Glomerular endothelial cell (primary cell): ENCODE results near the gene ACTG2. TPM values are rescaled to one million over a fixed set of nuclear protein-coding genes. Genes with fewer than 3 reads are reported as not detected.
A peak's percentile ranks its signal among the peaks of the same experiment; 100 is the strongest.

Experiments used
- DNase-seq: peaks from one replicate; pipeline ENCODE4 v3.0.0-alpha.2; 2011; ENCODE audit warnings: low read depth, low spot score; ENCODE audit errors: extremely low read depth
- total RNA-seq: library from RNA; depleted of rRNA; stranded (reverse); fragments of >200 nt; gene quantifications from 2 replicates; pipeline ENCODE4 v1.2.3, GENCODE V29; 2015

The ACTG2 gene
- total RNA-seq, 1 donor from 2014 or later: 1.6 TPM

DNA sequence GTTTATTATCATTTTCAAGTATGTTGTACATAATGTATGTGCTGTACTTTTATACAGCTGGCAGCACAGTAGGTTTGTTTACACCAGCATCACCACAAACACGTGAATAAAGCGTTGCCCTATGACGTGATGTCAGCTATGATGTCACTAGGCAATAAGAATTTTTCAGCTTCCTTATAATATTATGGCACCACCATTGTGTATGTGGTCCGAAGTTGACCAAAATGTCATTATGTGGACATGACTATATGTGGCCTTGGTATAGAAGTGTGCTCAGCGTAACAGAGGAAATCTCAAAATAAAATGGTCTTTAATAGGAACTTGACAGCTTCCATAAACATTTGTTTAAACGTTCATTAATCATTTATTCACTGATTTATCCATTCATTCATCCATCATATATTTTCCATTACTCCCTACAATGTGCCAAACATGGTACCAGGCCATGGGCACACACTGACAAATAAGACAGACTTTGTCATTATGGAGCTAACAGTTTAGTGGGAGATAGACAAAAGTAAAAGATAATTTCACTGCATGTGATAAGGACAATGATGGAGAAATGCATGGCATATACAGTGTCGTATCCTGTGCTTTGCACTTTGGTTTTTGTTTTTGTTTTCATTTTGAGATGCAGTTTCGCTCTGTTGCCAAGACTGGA lies 18.9 kb downstream of the ACTG2 start:
- no peak for DNase-seq

DNA sequence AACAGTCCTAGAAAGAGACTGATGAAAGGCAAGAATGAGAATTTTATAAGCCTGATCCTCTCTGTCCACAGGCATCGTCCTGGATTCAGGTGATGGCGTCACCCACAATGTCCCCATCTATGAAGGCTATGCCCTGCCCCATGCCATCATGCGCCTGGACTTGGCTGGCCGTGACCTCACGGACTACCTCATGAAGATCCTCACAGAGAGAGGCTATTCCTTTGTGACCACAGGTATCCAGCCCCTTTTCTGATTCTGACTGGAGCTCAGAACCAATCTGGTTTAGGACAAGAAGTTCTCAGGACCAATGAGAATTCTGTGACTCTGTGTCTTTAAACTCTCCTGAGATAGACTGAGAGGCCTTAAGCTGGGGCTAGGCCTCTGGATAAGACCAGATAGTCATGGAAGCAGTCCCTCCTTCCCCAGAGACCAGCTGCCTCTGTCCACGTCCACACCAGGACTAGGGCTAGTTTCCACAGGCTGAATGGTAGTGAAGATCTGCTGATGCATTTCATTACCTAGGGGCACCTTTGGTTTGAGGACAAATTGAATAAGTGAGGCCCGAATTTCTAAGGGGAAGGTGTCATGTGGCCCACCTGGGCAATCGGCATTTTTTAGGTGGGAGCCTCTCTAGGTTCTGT lies 20.7 kb downstream of the ACTG2 start:
- no peak for DNase-seq

DNA sequence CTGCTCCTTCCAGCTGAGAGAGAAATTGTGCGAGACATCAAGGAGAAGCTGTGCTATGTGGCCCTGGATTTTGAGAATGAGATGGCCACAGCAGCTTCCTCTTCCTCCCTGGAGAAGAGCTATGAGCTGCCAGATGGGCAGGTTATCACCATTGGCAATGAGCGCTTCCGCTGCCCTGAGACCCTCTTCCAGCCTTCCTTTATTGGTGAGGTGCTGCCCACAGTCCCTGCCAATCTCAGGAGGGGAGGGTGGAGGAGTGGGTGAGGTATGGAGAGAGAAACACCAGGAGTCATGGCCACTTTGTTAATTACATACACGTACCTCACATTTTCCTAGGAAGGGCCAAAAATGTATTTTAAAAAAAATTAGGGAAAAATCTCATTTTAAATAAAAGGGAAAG lies 21.9 kb downstream of the ACTG2 start:
- DNase-seq: no peak

DNA sequence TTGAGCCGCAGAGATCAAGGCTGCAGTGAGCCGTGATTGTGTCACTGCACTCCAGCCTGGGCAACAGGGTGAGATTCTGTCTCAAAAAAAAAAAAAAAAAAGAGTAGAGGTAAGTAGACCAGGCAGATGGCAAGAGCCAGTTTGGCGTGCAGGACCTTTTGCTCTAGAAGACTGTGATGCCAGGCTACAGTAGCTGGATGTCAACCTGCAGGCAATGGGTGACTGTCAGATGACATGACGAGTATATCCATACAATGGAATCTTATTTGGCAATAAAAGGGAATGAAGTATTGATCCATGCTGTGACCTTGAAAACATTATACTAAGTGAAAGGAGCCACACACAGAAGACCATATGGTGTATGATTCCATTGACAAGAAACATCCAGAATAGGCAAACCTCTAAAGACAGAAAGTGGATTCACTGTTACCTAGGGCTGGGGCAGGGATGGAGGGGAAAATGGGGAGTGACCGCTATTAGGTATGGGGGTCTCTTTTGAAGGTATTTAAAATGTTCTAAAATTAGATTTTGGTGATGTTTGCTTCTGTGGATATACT lies 22.7 kb downstream of the ACTG2 start:
- DNase-seq: no peak

DNA sequence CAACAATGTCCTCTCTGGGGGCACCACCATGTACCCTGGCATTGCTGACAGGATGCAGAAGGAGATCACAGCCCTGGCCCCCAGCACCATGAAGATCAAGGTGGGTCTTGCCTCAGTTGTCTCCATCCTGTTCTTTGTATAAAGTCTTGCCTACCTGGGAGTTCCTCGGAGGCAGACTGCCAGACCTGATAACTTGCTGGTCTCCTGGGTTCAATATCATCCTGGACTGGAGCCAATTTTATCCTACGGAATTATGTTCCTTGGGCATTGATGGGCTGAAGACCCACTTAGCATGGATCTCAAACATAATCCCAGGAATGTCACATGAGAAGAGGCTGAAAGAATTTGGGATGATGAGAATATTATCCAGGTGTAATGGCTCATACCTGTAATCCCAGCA lies 23.9 kb downstream of the ACTG2 start:
- DNase-seq: no peak

DNA sequence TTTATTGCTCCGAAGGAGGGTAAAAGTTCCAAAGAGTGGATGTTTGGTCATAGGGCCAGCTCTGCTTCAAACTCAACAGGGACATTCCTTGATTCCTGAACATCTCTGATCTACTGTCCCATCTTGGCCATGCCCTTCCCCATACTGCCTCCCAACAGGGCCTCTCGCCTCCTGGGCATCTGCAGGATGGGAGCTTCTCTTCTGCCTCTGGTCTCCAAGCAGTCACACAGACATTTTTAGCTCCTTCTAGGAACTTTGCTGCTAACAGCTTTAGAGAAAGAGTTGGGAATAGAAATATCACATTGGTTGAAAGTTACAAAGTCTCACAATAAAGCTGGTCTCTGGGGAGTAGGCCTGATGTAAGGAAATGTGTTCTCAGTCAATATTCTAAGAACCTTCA lies 24.5 kb downstream of the ACTG2 start:
- no peak for DNase-seq

DNA sequence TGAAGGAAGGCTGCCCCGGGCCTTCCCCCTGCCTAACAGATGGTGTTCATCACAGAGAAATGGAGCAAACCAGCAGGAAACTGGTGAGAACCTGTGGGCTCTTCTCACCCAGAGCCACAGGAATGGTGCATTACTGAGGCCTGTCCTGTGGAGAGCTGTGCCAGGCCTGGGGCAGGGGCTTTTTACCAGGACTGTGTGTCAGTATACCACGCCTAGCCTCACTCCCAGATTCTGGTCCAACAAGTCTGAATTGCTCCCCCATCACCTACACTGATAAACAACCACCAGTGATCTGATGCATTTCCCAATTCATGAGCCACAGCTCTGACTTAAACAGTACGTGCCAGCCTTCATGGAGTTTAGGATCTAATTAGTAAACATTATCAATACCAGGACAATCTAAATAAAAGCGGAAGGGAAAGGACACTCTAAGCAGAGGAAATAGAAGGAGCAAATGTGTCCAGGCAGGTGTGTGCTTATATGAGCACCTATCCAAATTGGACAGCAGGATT lies 24.9 kb downstream of the ACTG2 start:
- no peak for DNase-seq

DNA sequence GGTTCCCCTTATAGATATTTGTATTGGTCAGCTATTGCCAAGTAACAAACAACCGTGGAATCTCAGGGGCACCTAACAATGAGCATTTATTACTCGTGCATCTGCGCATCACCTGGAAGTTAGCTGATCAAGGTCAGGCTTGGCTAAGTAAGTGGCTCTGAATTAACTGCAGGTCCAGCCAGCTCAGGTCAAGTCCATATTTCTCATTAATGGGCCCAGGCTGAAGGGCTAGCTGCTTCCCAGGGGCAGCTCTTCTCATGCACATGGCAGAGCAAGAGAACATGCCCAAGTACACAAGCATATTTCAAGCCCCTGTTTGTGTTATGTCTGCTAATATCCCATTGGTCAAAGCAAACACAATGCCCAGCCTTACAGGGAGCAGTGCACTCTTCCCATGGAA lies 26.0 kb downstream of the ACTG2 start:
- no peak for DNase-seq

DNA sequence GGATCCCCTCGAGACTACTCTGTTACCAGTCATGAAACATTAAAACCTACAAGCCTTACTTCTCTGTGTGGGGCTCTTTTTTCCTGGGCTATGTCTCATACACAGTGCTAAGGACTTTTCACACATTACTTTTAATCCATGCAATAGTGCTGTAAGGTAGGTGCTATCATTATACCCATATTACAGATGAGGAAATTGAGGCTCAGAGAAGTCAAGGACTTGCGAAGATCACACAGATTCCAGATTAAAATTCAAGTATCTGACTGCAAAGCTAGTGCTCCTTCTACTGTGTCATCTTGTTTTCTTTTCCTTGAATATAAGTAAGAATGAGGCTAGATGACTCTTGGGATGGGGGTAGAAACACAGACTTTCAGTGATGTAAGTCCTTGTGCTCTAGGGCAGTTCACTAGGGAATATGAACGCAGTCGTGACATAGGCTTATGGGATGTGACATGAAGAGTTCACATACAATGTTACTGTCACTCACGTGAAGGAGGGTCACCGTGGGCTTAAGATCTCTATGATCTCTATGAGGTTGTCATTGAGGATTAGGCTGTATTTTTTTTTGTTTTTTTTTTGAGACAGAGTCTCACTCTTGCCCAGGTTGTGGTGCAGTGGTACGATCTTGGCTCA lies 26.9 kb downstream of the ACTG2 start:
- DNase-seq: no peak

DNA sequence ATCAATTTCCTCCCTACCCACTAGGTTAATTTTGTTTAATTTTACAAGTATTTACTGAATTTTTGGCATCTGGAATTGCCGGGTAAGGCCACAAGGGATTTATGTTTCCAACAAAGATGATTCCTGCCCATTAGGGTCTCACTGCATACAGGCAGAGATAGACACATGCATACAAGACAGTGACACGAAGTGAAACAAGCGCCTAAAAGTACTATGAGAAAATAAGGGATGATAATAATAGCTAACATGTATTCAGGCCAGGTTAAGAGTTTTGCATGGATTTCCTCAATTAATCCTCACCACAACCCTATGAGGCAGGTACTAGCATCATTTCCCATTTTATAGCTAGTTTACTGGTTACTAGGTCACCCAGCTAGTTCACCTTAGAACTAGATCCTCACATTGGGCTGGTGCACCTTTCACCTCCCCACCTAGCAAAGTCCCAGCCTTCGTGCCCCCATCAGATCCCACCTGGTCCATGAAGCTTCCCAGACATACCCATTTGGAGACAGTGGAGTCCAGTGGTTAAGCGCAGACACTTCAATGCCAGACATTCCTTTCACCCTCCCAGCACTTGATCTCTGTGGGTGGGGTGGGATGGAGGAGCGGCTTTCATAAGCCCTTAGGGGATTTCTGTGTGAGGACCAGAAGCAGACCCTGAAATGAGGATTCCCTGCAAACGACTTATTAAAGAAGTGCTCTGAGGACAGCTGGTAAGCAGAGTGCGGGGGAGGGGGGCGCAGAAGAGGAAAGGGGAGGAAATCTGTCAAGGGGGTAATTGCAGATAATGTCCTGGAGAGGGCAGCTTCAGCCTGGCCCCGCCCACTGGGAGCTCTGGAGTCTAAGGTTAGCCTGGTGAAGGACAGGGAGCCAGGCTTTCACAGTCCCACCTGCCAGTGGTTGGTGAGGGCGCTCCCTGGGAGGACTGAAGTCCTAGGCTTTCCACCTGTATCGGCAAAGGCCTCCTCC lies 28.1 kb downstream of the ACTG2 start:
- DNase-seq: no peak

DNA sequence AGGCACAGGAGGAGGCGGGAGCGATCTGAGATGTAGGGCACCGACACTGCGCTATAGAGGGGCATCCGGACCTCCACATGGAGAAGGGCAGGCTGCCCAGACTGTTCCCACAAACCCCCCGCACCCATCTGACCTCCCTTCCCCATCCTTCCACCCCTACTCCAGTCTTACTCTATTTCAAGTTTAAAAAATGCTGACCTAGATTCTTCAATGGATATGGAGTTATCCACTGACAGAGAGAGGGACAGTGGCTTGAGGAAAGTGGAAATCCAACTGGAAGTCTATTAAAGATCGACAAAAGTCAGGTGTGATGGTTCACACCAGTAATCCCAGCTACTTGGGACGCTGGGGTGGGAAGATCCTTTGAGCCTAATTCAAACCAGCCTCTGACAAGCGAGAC lies 28.8 kb downstream of the ACTG2 start:
- DNase-seq: no peak

DNA sequence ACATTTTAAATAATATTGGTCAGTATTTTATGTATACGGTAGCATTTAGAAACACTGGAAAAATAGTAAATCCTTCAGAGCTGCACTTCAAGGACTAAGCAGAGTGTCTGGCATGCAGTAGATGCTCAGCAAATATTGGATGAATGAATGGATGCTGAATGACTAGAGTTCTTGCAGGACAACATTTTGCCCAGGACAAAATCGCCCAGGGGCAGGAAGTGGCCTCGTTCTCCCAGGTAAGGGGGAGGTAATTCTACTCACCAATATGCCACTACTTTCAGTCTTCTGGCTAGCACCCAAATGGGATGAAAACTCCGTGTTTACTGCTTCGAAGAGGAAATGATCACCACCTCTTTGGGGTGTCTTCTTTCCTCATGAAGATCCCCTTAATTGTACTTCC lies 29.9 kb downstream of the ACTG2 start:
- no peak for DNase-seq

DNA sequence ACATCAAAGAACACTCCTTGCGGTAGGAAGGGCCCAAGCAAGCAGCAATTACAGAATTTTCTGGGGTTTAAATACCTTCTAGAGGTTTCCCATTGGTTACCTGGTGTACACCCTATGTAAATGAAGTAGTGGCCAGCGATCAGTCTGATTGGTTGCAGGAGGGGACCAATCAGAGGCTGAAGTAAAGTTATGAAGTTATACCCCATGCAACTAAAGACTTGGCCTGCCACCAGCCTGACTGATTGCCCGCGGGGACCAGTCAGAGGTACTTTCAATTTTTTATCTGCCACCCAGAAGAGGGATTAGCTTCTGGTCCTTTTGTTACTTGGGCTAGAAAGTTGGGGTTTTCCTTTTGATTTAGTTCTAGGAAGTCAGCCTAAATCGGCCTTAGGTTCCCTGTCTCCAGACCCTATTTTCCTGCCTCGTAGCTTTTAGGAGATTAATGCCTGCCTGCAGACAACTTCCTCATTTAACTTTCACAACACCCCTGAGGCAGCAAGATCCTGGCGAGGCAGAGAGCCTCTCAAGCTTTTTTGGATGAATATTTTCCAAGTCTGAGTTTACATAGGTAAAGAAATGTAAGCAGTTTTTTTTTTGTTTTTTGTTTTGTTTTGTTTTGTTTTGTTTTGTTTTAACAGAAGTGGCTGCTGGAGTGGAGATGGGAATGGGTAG lies 32.4 kb downstream of the ACTG2 start:
- no peak for DNase-seq

DNA sequence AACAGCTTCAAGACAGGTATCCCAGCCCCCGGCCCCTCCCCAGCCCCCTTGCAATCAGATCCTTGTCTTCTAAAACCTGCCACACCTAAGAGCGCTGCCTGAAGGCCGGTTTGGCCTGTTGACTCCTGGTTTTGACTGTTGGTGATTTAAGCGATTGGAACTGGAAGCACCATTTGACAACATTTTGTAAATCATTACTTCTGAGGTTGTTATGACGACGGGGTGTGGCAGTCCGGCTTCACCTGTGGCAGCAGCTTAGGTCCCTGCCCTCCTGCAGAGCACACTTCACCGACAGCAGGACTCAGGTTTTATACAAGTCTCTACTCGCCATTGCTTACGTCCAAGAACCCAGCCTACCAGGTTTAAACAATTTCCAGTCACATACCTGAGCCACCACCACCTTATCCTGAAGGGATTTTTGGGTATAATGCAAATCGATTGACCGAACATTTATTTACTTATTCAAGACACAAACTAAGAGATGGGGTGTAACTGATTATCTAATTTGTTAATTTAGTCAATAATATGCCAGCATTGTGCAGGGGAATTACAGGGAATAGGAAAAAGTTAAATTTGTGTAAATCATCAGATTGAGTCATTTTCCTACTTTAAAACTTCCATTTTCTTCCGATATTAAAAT lies 33.2 kb downstream of the ACTG2 start:
- no peak for DNase-seq

DNA sequence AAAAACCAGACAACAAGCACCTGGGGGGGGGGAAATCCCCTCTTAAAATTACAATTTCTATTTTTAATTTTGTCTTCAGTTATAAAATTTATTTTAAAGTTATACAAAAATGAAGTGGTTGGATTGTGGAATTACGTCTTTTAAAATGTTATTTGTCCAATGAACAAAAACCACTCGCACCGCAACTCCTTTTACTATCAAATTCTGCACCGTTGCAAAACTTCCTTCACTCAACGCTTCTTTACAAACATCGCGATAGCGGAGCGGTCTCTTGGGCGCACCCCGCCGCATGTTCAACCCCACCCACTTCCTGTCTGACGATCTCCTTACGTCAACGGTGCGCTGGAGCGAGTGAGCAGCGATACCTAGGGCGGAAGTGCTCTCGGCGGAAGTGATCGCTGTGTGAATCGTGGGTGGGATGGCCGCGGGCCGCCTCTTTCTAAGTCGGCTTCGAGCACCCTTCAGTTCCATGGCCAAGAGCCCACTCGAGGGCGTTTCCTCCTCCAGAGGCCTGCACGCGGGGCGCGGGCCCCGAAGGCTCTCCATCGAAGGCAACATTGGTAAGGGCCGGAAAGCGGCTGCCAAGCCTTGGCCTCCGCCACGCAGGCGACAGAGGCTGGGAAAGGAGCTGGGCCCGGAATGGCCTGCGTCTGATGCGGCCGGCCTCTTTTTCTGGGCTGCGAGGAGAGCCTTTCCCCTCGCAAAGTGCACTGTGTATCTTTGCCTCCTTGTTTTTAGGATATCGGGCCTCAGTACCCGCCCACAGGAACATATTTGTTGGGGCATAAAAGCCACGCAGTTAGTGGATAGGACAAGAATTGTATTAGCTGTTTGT lies 33.9 kb downstream of the ACTG2 start, which contains the start of gene DGUOK:
DGUOK (plus strand) TSS at position 388 of the 835 bp plus-strand sequence; CDS start at position 419, 31 bp downstream.
- DNase-seq: peak; percentile 90

DNA sequence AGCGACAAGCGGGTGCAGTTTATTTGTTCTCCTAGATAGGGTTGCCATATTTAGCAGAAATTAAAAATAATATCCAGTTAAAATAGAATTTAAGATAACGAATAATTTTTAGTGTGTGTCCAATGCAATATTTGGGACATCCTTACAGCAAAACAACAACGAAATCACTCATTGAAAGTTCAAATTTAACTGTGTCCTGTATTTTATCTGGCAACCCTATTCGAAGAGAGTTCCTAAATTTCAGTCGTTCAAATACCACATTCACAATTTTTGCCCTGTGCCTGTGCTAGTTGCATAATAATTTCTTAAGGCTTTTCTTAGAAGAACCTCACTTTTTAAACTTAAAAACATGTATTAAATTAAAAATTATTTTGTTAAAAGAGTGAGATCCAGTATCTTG lies 34.5 kb downstream of the ACTG2 start:
- DNase-seq: no peak

DNA sequence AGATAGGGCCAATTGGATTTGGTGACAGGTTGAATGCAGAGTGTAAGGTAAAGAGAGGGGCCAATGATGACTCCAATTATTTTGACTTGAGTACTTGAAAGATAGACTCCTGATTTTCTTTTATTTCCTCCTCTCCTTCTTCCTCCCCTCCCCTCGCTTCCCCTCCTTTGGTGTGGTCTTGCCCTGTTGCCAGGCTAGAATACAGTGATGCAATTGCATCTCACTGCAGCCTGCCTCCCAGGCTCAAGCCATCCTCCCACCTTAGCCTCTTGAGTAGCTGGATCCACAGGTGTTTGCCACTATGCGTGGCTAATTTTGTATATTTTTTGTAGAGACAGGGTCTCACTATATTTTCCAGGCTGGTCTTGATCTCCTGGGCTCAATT lies 36.1 kb downstream of the ACTG2 start:
- DNase-seq: no peak

DNA sequence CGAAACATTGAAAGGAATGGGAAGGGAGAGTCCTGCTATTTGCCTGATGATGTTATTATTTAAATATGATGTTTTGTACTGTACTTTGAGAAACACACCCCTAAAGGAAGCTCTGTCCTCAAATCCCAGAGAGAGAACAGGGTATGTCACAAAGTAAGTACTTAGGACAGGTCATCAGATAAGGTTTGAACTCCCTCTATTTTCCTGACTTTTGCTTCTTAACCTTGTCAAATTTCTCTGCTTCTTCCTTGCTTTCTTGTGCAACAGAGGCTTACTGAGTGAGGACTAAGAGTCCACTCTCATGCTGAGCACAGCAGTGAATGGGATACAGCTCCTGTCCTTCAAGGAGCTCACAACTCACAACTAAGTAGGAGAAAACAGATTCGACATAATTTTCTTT lies 37.6 kb downstream of the ACTG2 start:
- no peak for DNase-seq
